H9 (cell line): Measurements from ENCODE around the gene IL16. TPM values are rescaled to one million over a fixed set of nuclear protein-coding genes. Genes with fewer than 3 reads are reported as not detected.

Source experiments
- DNase-seq: peaks from one replicate; pipeline ENCODE4 v3.0.0-alpha.2; 2017
- H2AFZ ChIP-seq: one replicate; pipeline ENCODE4 v1.6.1; 2013; ENCODE audit warnings: mild to moderate bottlenecking, low read length, control low read depth, moderate library complexity
- H2AK5ac ChIP-seq: 2 replicates; pipeline ENCODE4 v1.6.1; 2013; ENCODE audit warnings: low read length, control low read depth, mixed read lengths; ENCODE audit not compliant: insufficient read length
- H2BK120ac ChIP-seq: one replicate; pipeline ENCODE4 v1.6.1; 2013; ENCODE audit warnings: low read depth, mild to moderate bottlenecking, low read length, control low read depth, inconsistent platforms; ENCODE audit not compliant: poor library complexity, severe bottlenecking
- H2BK12ac ChIP-seq: 2 replicates; pipeline ENCODE4 v1.6.1; 2013; ENCODE audit warnings: low read length, control low read depth, mixed read lengths, low read depth; ENCODE audit not compliant: insufficient read length
- H2BK15ac ChIP-seq: 2 replicates; pipeline ENCODE4 v1.6.1; 2013; ENCODE audit warnings: low read depth, low read length, control low read depth
- H2BK20ac ChIP-seq: one replicate; pipeline ENCODE4 v1.6.1; 2013; ENCODE audit warnings: low read depth, mild to moderate bottlenecking, low read length, control low read depth, inconsistent platforms; ENCODE audit not compliant: poor library complexity, severe bottlenecking
- H2BK5ac ChIP-seq: 2 replicates; pipeline ENCODE4 v1.6.1; 2013; ENCODE audit warnings: low read length, control low read depth, mixed read lengths; ENCODE audit not compliant: insufficient read length
- H3K14ac ChIP-seq: 2 replicates; pipeline ENCODE4 v1.6.1; 2013; ENCODE audit warnings: low read length, control low read depth; ENCODE audit not compliant: insufficient read depth
- H3K18ac ChIP-seq: 2 replicates; pipeline ENCODE4 v1.6.1; 2013; ENCODE audit warnings: low read depth, mild to moderate bottlenecking, mixed read lengths, low read length, control low read depth; ENCODE audit not compliant: insufficient read length
- H3K23ac ChIP-seq: 2 replicates; pipeline ENCODE4 v1.6.1; 2013; ENCODE audit warnings: low read length, control low read depth, mixed read lengths, low read depth; ENCODE audit not compliant: insufficient read length
- H3K23me2 ChIP-seq: 2 replicates; pipeline ENCODE4 v1.6.1; 2013; ENCODE audit warnings: low read depth, mild to moderate bottlenecking, mixed read lengths, low read length, control low read depth; ENCODE audit not compliant: insufficient read length, poor library complexity, severe bottlenecking
- H3K27ac ChIP-seq: 2 replicates; pipeline ENCODE4 v1.5.1; 2013; ENCODE audit warnings: low read length, control low read depth, mixed read lengths, low read depth; ENCODE audit not compliant: insufficient read length
- H3K27me3 ChIP-seq: 2 replicates; pipeline ENCODE4 v1.6.1; 2013; ENCODE audit warnings: low read length, control low read depth, inconsistent platforms; ENCODE audit not compliant: insufficient read depth
- H3K4ac ChIP-seq: 2 replicates; pipeline ENCODE4 v1.6.1; 2013; ENCODE audit warnings: low read depth, mild to moderate bottlenecking, control low read depth, inconsistent platforms, low read length, moderate library complexity
- H3K4me1 ChIP-seq: 2 replicates; pipeline ENCODE4 v1.6.1; 2013; ENCODE audit warnings: low read length, control low read depth, inconsistent platforms; ENCODE audit not compliant: insufficient read depth
- H3K4me2 ChIP-seq: 2 replicates; pipeline ENCODE4 v1.6.1; 2013; ENCODE audit warnings: low read length, control low read depth, mixed read lengths; ENCODE audit not compliant: insufficient read length, insufficient read depth
- H3K56ac ChIP-seq: 2 replicates; pipeline ENCODE4 v1.6.1; 2013; ENCODE audit warnings: low read depth, mild to moderate bottlenecking, mixed read lengths, low read length, control low read depth; ENCODE audit not compliant: insufficient read length
- H3K79me1 ChIP-seq: 2 replicates; pipeline ENCODE4 v1.6.1; 2013; ENCODE audit warnings: low read depth, mild to moderate bottlenecking, moderate library complexity, low read length, control low read depth, inconsistent platforms; ENCODE audit not compliant: insufficient read depth, poor library complexity, severe bottlenecking
- H3K79me2 ChIP-seq: 2 replicates; pipeline ENCODE4 v1.6.1; 2013; ENCODE audit warnings: low read length, control low read depth, inconsistent platforms; ENCODE audit not compliant: insufficient read depth
- H3K9ac ChIP-seq: 2 replicates; pipeline ENCODE4 v1.6.1; 2013; ENCODE audit warnings: low read length, control low read depth, mixed read lengths; ENCODE audit not compliant: insufficient read length; ENCODE audit errors: extremely low read depth
- H3K9me3 ChIP-seq: one replicate; pipeline ENCODE4 v1.6.1; 2013; ENCODE audit warnings: low read depth, low read length, inconsistent platforms; ENCODE audit not compliant: control insufficient read depth
- H3T11ph ChIP-seq: one replicate; pipeline ENCODE4 v1.6.1; 2013; ENCODE audit warnings: mild to moderate bottlenecking, low read length, control low read depth, inconsistent platforms
- H4K20me1 ChIP-seq: one replicate; pipeline ENCODE4 v1.6.1; 2013; ENCODE audit not compliant: control insufficient read depth, insufficient read length, insufficient read depth
- H4K5ac ChIP-seq: 2 replicates; pipeline ENCODE4 v1.6.1; 2013; ENCODE audit warnings: low read depth, mild to moderate bottlenecking, mixed read lengths, low read length, control low read depth; ENCODE audit not compliant: insufficient read length
- H4K8ac ChIP-seq: replicated peaks from 2 replicates; pipeline ENCODE4 v1.6.1; 2013; ENCODE audit warnings: low read length, control low read depth, mixed read lengths, low read depth; ENCODE audit not compliant: insufficient read length
- H4K91ac ChIP-seq: 2 replicates; pipeline ENCODE4 v1.6.1; 2013; ENCODE audit warnings: low read depth, mild to moderate bottlenecking, moderate library complexity, mixed read lengths, low read length, control low read depth; ENCODE audit not compliant: insufficient read length
- H3K27ac Mint-ChIP-seq, 3 experiments: 2 replicates in 2 of 3; 3 replicates in 1 of 3; pipeline ENCODE4 v1.8.0; 2020 to 2021; ENCODE audit warnings: mixed read lengths in 3 of 3, mild to moderate bottlenecking in 1 of 3, moderate library complexity in 1 of 3
- H3K27me3 Mint-ChIP-seq: 2 replicates; pipeline ENCODE4 v1.8.0; 2021; ENCODE audit warnings: low read depth, mild to moderate bottlenecking, moderate library complexity, mixed read lengths
- H3K36me3 Mint-ChIP-seq, 3 experiments: 2 replicates in 2 of 3; 3 replicates in 1 of 3; pipeline ENCODE4 v1.8.0; 2020 to 2021; ENCODE audit warnings: low read depth in 3 of 3, mixed read lengths in 3 of 3; ENCODE audit not compliant: insufficient read depth in 1 of 3
- H3K4me1 Mint-ChIP-seq, 2 experiments: 2 replicates each; pipeline ENCODE4 v1.8.0; 2020; ENCODE audit warnings: mixed read lengths in 2 of 2
- H3K4me3 Mint-ChIP-seq, 2 experiments: 2 replicates in 1 of 2; 3 replicates in 1 of 2; pipeline ENCODE4 v1.8.0; 2020 to 2021; ENCODE audit warnings: mild to moderate bottlenecking in 2 of 2, mixed read lengths in 2 of 2, moderate library complexity in 1 of 2
- H3K9me3 Mint-ChIP-seq, 2 experiments: 2 replicates in 1 of 2; 3 replicates in 1 of 2; pipeline ENCODE4 v1.8.0; 2020; ENCODE audit warnings: mild to moderate bottlenecking in 2 of 2, mixed read lengths in 2 of 2, moderate library complexity in 1 of 2
- CTCF ChIP-seq: fragments of 200-600 bp; sonication (generic); conservative IDR thresholded peaks from 3 replicates; pipeline ENCODE4 v1.8.0; 2021; ENCODE audit warnings: antibody characterized with exemption, mild to moderate bottlenecking
- WGBS: extraction: QIAGEN DNeasy Blood & Tissue Kit; methylation state at CpG from one replicate; pipeline ENCODE4 v1.1.7; 2013; ENCODE audit warnings: missing lambda C conversion rate, low lambda C conversion rate, mixed read lengths; ENCODE audit not compliant: insufficient read length; ENCODE audit errors: extremely low coverage; 5-methylcytosine and 5-hydroxymethylcytosine counted together
- long read RNA-seq: library from polyadenylated mRNA; unstranded; transcript quantifications from one replicate; pipeline ENCODE4 v2.0.0, GENCODE V29; 2020
- total RNA-seq: library from RNA; stranded (reverse); gene quantifications from 2 replicates; pipeline ENCODE4 v1.2.1, GENCODE V29; 2021

Gene IL16
- total RNA-seq, result 0.18 and 0.28 TPM in 2 replicates
- long read RNA-seq, result 0 reads

- no peak within 1 kb of the TSS for H3K18ac ChIP-seq
Observed at GRCh38 chr15:81196576-81197254, at the start of gene IL16. Gene IL16 (plus strand): TSS chr15:81196879. CDS start chr15:81225400, 28,521 bp downstream.

More at GRCh38 chr15:81196576-81197254, at the start of gene IL16:
- Histone ChIP-seq H3K4ac (no peak within 1 kb of the TSS), H2BK120ac (no peak within 1 kb of the TSS), H3K56ac (no peak within 1 kb of the TSS), H3K27me3 (no peaks in the 10 kb centered on the region), H3K9ac (no peak within 1 kb of the TSS), H3K79me1 (no peaks in the 10 kb centered on the region), H2BK5ac (no peak within 1 kb of the TSS), H3K4me2 (no peak within 1 kb of the TSS), H4K8ac (no peak within 1 kb of the TSS), H3K9me3 (no peaks in the 10 kb centered on the region), H2BK20ac (no peak within 1 kb of the TSS), H3K23me2 (no peaks in the 10 kb centered on the region), H2BK15ac (no peak within 1 kb of the TSS), H3K14ac (0 out of 2 replicates have a peak within 1 kb of the TSS, but pooled peaks have one; percentile 8), H2AFZ (no peak within 1 kb of the TSS), H3K79me2 (no peaks in the 10 kb centered on the region; the same call in 1 of the 2 replicates), H3K4me1 (no peaks in the 10 kb centered on the region), H4K20me1 (no peaks in the 10 kb centered on the region), H3T11ph (no peak within 1 kb of the TSS), H3K27ac (no peak within 1 kb of the TSS), H2BK12ac (no peak within 1 kb of the TSS), H3K23ac (no peak within 1 kb of the TSS), H4K91ac (no peak within 1 kb of the TSS), H4K5ac (no peak within 1 kb of the TSS), H2AK5ac (no peak within 1 kb of the TSS)
- no peak for DNase-seq
- TF ChIP-seq CTCF, result no peak
- H3K27ac Mint-ChIP-seq, result no peak within 1 kb of the TSS; a peak in 1 of 7 replicates
- WGBS, result no CpG with 5 or more reads among the region's 16 CpGs
- no peaks in the 10 kb centered on the region for H3K9me3 Mint-ChIP-seq
- peaks cover 7% of the 10 kb centered on the region for H3K27me3 Mint-ChIP-seq
- no peaks in the 10 kb centered on the region for H3K36me3 Mint-ChIP-seq
- no peak within 1 kb of the TSS for H3K4me3 Mint-ChIP-seq
- peaks cover 13 to 25% of the 10 kb centered on the region in 2 experiments; a peak in 3 of 4 replicates for H3K4me1 Mint-ChIP-seq
